Body of pancreas (tissue), 4 donors: ENCODE data around the gene RTN3.

Source experiments
- POLR2A ChIP-seq, 3 donors: fragments of 450-650 bp; IDR thresholded peaks; one replicate each; pipeline ENCODE4 v1.6.1; 2016; ENCODE audit warnings: antibody characterized with exemption in 3 of 3, mild to moderate bottlenecking in 2 of 3
- TF ChIP-seq, protein P1 (sequence below), 7 experiments: fragments of 450-650 bp in 4 of 7; fragments of 200-600 bp in 3 of 7; sonication (generic) in 3 of 7; IDR thresholded peaks; one replicate each; pipeline ENCODE4 v1.5.1; 2016 to 2019; ENCODE audit warnings: antibody characterized with exemption in 7 of 7

DNA sequence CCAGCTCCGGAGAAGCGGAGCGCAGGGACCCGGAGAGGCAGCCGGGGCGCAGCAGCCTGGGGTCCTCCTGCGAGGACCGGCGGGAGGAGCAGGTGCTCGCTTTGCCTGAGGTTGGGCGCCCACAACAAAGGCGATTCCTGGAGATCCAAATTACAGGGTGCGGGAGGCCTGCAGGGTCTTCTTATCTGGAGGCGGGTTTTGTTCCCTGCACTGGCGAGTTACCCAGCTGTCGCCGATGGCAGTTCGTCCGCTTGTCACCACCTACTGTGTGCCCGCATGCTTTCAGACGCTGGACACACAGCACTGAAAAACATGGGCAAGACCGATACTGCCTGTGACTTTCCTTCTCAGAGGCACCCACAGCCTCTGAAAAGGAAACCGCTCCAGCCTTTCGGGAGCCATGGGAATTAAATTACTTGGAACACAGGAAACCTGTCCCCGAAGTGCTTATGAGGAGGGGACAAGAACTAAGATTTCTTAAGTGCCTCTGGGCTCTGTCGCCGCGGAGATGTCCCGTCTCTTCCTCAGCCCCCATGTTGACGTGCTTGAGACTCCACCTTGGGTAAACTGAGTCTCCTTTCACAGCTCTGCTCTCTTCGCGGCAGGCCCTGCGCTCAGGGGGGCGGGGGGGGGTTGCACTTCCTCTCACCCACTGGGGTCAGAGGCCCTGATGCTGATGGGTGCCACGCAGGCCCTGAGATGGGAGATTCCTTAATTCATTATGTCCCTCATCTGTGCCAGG is 88.6 kb downstream of the RTN3 start:
- TF ChIP-seq, protein P1, sequence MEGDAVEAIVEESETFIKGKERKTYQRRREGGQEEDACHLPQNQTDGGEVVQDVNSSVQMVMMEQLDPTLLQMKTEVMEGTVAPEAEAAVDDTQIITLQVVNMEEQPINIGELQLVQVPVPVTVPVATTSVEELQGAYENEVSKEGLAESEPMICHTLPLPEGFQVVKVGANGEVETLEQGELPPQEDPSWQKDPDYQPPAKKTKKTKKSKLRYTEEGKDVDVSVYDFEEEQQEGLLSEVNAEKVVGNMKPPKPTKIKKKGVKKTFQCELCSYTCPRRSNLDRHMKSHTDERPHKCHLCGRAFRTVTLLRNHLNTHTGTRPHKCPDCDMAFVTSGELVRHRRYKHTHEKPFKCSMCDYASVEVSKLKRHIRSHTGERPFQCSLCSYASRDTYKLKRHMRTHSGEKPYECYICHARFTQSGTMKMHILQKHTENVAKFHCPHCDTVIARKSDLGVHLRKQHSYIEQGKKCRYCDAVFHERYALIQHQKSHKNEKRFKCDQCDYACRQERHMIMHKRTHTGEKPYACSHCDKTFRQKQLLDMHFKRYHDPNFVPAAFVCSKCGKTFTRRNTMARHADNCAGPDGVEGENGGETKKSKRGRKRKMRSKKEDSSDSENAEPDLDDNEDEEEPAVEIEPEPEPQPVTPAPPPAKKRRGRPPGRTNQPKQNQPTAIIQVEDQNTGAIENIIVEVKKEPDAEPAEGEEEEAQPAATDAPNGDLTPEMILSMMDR (IDR thresholded peaks at IDR 0.05), result no peak
- no peak for TF ChIP-seq POLR2A (IDR thresholded peaks at IDR 0.05)
